OCI-LY7 (cell line): Measurements from ENCODE around the gene RPRD1A. TPM values are rescaled to one million over a fixed set of nuclear protein-coding genes. Genes with fewer than 3 reads are reported as not detected.

Experiments
- BruUV-seq: library from RNA; stranded (reverse); fragments of 400-500 nt; replicated peaks from 2 replicates; lab custom pipeline; 2021; lab: Mats Ljungman, UMichigan
- CTCF ChIA-PET: fragments of 300-600 bp; sonication (Branson Sonifier 250); formaldehyde crosslinking; loops from one replicate; lab custom pipeline; 2022; ENCODE audit warnings: antibody characterized with exemption; ENCODE audit not compliant: unreplicated experiment; lab: Charles Lee
- POLR2A ChIA-PET: fragments of 300-600 bp; sonication (Branson Sonifier 250); formaldehyde crosslinking; loops from one replicate; lab custom pipeline; 2022; ENCODE audit warnings: antibody characterized with exemption; lab: Charles Lee
- DNase-seq: peaks from one replicate; pipeline ENCODE4 v3.0.0-alpha.2; 2015; ENCODE audit warnings: low spot score
- H2AFZ ChIP-seq: fragments of 200-600 bp; sonication (generic), shearing (Covaris generic); 2 replicates; pipeline ENCODE4 v1.6.1; 2014; ENCODE audit warnings: mild to moderate bottlenecking, antibody characterized with exemption, low read length, moderate library complexity
- H3K27ac ChIP-seq: fragments of 200-600 bp; sonication (generic); 2 replicates; pipeline ENCODE4 v1.5.1; 2014; ENCODE audit warnings: mixed run types, low read depth, mild to moderate bottlenecking, moderate library complexity, low read length, inconsistent platforms; ENCODE audit not compliant: poor library complexity, severe bottlenecking
- H3K36me3 ChIP-seq: fragments of 200-600 bp; sonication (generic); 2 replicates; pipeline ENCODE4 v1.6.1; 2014; ENCODE audit warnings: mild to moderate bottlenecking, antibody characterized with exemption, low read length, moderate library complexity, mixed read lengths; ENCODE audit not compliant: insufficient read depth
- H3K4me1 ChIP-seq: fragments of 200-600 bp; sonication (generic); 2 replicates; pipeline ENCODE4 v1.5.1; 2014; ENCODE audit warnings: mild to moderate bottlenecking, low read length; ENCODE audit not compliant: insufficient read depth, poor library complexity, severe bottlenecking
- H3K4me2 ChIP-seq: fragments of 200-600 bp; sonication (generic); 2 replicates; pipeline ENCODE4 v1.6.1; 2014; ENCODE audit warnings: mild to moderate bottlenecking, low read length
- H3K4me3 ChIP-seq: fragments of 200-600 bp; sonication (generic); 2 replicates; pipeline ENCODE4 v1.5.1; 2014; ENCODE audit warnings: mild to moderate bottlenecking, low read depth, low read length; ENCODE audit not compliant: poor library complexity, severe bottlenecking
- H3K79me2 ChIP-seq: fragments of 200-600 bp; sonication (generic); 2 replicates; pipeline ENCODE4 v1.6.1; 2016; ENCODE audit warnings: low read depth, mild to moderate bottlenecking, low read length, moderate library complexity, mixed read lengths; ENCODE audit not compliant: insufficient read depth
- H3K9me2 ChIP-seq: fragments of 200-600 bp; sonication (generic); 2 replicates; pipeline ENCODE4 v1.6.1; 2016; ENCODE audit warnings: mild to moderate bottlenecking, low read length, mixed read lengths; ENCODE audit not compliant: insufficient read depth
- H3K9me3 ChIP-seq: fragments of 200-600 bp; sonication (generic); 2 replicates; pipeline ENCODE4 v1.6.1; 2014; ENCODE audit warnings: mild to moderate bottlenecking, mixed run types, low read length, mixed read lengths
- H4K20me1 ChIP-seq: fragments of 200-600 bp; sonication (generic); 2 replicates; pipeline ENCODE4 v1.6.1; 2014; ENCODE audit warnings: mild to moderate bottlenecking, antibody characterized with exemption, low read length, moderate library complexity, mixed read lengths; ENCODE audit not compliant: insufficient read depth
- CTCF ChIP-seq: fragments of 200-600 bp; sonication (generic); conservative IDR thresholded peaks from 2 replicates; pipeline ENCODE4 v1.5.1; 2014; ENCODE audit warnings: mild to moderate bottlenecking, antibody characterized with exemption, low read length, moderate library complexity, mixed read lengths
- EZH2phosphoT487 ChIP-seq: fragments of 200-600 bp; sonication (generic); IDR thresholded peaks from 2 replicates; pipeline ENCODE4 v1.6.1; 2018; ENCODE audit warnings: low read depth, borderline replicate concordance, mild to moderate bottlenecking, mixed run types, antibody characterized with exemption, low read length, moderate library complexity, mixed read lengths
- intact Hi-C: fragments of 100-400 bp; cut with micrococcal nuclease; formaldehyde crosslinking; loops from one replicate; pipeline ENCODE4 v1.10.0; 2022; ENCODE audit not compliant: unreplicated experiment
- total RNA-seq, 2 experiments: library from RNA; depleted of rRNA in 1 of 2; stranded (reverse); fragments of >200 nt in 1 of 2; shearing (Covaris generic) in 1 of 2; gene quantifications; 2 replicates each; pipeline ENCODE4 v1.2.3, GENCODE V29; 2014 to 2022

RPRD1A gene
- total RNA-seq, 2 experiments from 2014 or later: 37.9 to 45.4 TPM

- no peak overlapping the region for H2AFZ ChIP-seq
- H3K9me3 ChIP-seq: 0 out of 2 replicates have a peak, but pooled peaks cover 5% of the 10 kb centered on the region
- TF ChIP-seq EZH2phosphoT487 (no peak), CTCF (no peak)
- H3K9me2 ChIP-seq: no peaks in the 10 kb centered on the region
- H4K20me1 ChIP-seq: no peaks in the 10 kb centered on the region
- no peak overlapping the region for H3K4me2 ChIP-seq
- BruUV-seq: no TSS peak
- no peak overlapping the region for H3K4me3 ChIP-seq
- peaks cover 80% of the 10 kb centered on the region for H3K79me2 ChIP-seq
- POLR2A ChIA-PET: no interaction called here
- DNase-seq: no peak
- no peak overlapping the region for H3K27ac ChIP-seq
- H3K36me3 ChIP-seq: peaks cover 12% of the 10 kb centered on the region; the same call in 1 of the 2 replicates
- intact Hi-C loops: no loop called here
- H3K4me1 ChIP-seq: no peaks in the 10 kb centered on the region
- CTCF ChIA-PET: no interaction called here
Measured at GRCh38 chr18:36050479-36050878, 16.9 kb downstream of the RPRD1A start.

GRCh38 chr18:36047521-36047920, 19.8 kb downstream of the RPRD1A start:
- CTCF ChIA-PET: no interaction called here

More at GRCh38 chr18:36047521-36047920, 19.8 kb downstream of the RPRD1A start:
- intact Hi-C loops: no loop called here
- H3K27ac ChIP-seq: no peak overlapping the region
- no peaks in the 10 kb centered on the region for H4K20me1 ChIP-seq
- H2AFZ ChIP-seq: no peak overlapping the region
- POLR2A ChIA-PET: no interaction called here
- TF ChIP-seq EZH2phosphoT487: no peak
- no peak for TF ChIP-seq CTCF
- peaks cover 90% of the 10 kb centered on the region for H3K79me2 ChIP-seq
- H3K4me3 ChIP-seq: no peak overlapping the region
- no peaks in the 10 kb centered on the region for H3K4me1 ChIP-seq
- no peaks in the 10 kb centered on the region for H3K9me2 ChIP-seq
- no peaks in the 10 kb centered on the region; the same call in 1 of the 2 replicates for H3K36me3 ChIP-seq
- 0 out of 2 replicates have a peak, but pooled peaks cover 5% of the 10 kb centered on the region for H3K9me3 ChIP-seq
- no TSS peak for BruUV-seq
- no peak overlapping the region for H3K4me2 ChIP-seq
- DNase-seq: no peak
